ENCODE results near the gene SP1. TPM values are rescaled to one million over a fixed set of nuclear protein-coding genes. Genes with fewer than 3 reads are reported as not detected.
"Not testable (repeated sequence)": the region's sequence is repeated elsewhere in the genome, so short reads cannot be mapped to it uniquely, and the experiment has no call there.

Gene SP1
- total and polyA plus RNA-seq, 7 experiments from 2014 or later = 10.2 to 103 (median 75.7) TPM

DNA sequence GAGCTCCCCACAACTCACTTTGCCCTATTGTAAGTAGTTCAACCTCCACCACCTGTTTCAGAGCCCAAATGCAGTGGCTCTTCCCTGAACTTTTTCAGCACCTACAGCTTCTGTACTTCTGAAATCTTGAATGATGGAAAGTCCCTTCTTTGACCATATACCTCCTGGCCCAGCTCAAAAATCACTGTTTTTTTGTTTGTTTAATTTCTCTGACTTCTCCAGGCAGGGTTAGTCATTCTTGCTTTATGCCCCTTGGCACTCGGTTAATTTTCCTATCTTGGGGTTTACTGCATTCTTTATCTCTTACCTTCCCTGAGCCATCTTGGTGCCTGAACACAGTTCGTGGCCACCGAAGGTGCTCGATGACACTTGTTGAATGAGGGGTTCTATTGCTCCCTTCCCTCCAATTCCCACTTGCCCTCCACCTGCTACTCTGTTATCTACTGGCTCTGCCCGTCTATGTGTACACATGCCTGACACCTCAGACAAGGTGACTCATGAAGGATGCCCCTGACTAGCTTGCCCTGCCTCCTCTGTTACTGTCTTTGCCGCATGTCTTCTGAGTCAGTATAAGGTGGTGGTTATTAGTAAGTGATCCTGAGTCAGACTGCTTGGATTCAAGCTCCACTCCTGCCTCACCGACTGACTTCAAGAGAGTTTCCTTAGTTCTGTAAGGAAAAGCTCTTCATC is 48.1 kb downstream of the SP1 start:
- DNase-seq (no peak), ATAC-seq (no peak)
- intact Hi-C loops (cut with micrococcal nuclease) = no loop called here
- H3K9me3 ChIP-seq (ENCODE audit: control insufficient read depth in 2 of 3, low read length in 3 of 3) = no peaks in the 10 kb centered on the region
- Mint-ChIP-seq H3K4me3 (no peak overlapping the region), H3K9me3 (no peaks in the 10 kb centered on the region), H3K27ac (peak overlapping the region in 3 of 9 donors; percentile 10 to 33 (median 16)), H3K27me3 (no peaks in the 10 kb centered on the region), H3K36me3 (no peaks in the 10 kb centered on the region), H3K4me1 (peaks cover 0 to 4% (median 0%) of the 10 kb centered on the region in 7 donors)
- H3K36me3 ChIP-seq (ENCODE audit: control insufficient read depth in 2 of 3, insufficient read depth in 3 of 3, low read length in 3 of 3) = no peaks in the 10 kb centered on the region
- no peaks in the 10 kb centered on the region for H3K4me1 ChIP-seq (ENCODE audit: control insufficient read depth in 2 of 2, insufficient read depth in 2 of 2, low read length in 2 of 2)
- ChIA-PET POLR2A (interaction anchor here (0.5 to 0.9 kb wide), 2 partner anchors 46 to 59 kb away, joined by 3 to 4 read pairs; no protein-coding TSS in a partner anchor), CTCF (interaction anchor here (1.2 to 1.6 kb wide), 2 partner anchors 76 to 81 kb away, joined by 5 read pairs; no protein-coding TSS in a partner anchor)
- no peaks in the 10 kb centered on the region for H3K27me3 ChIP-seq (ENCODE audit: control insufficient read depth in 2 of 2, insufficient read depth in 2 of 2, low read length in 2 of 2)
- H3K27ac ChIP-seq (ENCODE audit: low read depth, low read length) = no peak overlapping the region
- no peak overlapping the region for H3K4me3 ChIP-seq (ENCODE audit: low read length)

DNA sequence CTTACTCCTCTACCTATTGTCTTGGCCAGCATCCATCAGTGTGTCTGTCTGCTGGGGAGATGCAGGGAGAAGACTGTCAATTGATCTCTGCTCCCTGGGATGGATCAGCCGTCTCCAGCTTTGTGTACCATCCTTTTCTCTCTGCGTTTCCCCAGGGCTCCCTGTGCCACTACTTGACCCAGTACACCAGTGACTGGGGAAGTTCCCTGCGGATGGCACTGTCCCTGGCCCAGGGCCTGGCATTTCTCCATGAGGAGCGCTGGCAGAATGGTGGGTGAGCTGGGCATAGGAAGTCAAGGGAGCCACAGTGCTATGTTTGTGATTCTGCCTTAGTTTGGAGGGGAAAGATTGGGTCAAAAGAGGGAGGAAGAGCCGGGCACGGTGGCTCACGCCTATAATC is 48.8 kb downstream of the SP1 start:
- H3K27ac Mint-ChIP-seq = no peak overlapping the region
- ATAC-seq (no peak), DNase-seq (no peak)
- POLR2A ChIA-PET = interaction anchor here (0.5 to 0.9 kb wide), 2 partner anchors 47 to 60 kb away, joined by 3 to 4 read pairs; no protein-coding TSS in a partner anchor
- CTCF ChIA-PET = interaction anchor here (1.2 to 1.6 kb wide), 2 partner anchors 77 to 80 kb away, joined by 5 read pairs; no protein-coding TSS in a partner anchor
- no peaks in the 10 kb centered on the region for H3K9me3 Mint-ChIP-seq
- no peak overlapping the region for H3K4me3 Mint-ChIP-seq
- no peaks in the 10 kb centered on the region for H3K36me3 Mint-ChIP-seq
- Histone ChIP-seq H3K27me3 (ENCODE audit: control insufficient read depth in 2 of 2, insufficient read depth in 2 of 2, low read length in 2 of 2) (no peaks in the 10 kb centered on the region), H3K4me1 (ENCODE audit: control insufficient read depth in 2 of 2, insufficient read depth in 2 of 2, low read length in 2 of 2) (no peaks in the 10 kb centered on the region), H3K36me3 (ENCODE audit: control insufficient read depth in 2 of 3, insufficient read depth in 3 of 3, low read length in 3 of 3) (no peaks in the 10 kb centered on the region), H3K4me3 (ENCODE audit: low read length) (no peak overlapping the region), H3K27ac (ENCODE audit: low read depth, low read length) (no peak overlapping the region), H3K9me3 (ENCODE audit: control insufficient read depth in 2 of 3, low read length in 3 of 3) (no peaks in the 10 kb centered on the region)
- peaks cover 0 to 4% (median 0%) of the 10 kb centered on the region in 7 donors for H3K4me1 Mint-ChIP-seq
- intact Hi-C loops (cut with micrococcal nuclease) = no loop called here
- H3K27me3 Mint-ChIP-seq = no peaks in the 10 kb centered on the region

DNA sequence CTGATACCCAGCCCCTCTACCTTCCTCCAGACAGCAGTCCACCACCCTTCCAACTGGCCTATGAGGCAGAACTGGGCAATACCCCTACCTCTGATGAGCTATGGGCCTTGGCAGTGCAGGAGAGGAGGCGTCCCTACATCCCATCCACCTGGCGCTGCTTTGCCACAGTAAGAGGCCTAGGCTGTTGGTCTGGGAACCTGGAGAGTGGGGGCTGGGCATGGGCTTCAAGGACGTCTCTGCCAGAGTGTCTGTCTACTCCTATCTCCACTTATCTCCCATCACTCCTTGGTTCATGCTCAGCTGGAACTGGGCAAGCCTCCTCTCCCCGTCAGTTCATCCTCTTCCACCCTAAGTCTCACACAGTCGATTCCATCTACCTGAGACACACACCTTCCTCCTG is 50.1 kb downstream of the SP1 start:
- intact Hi-C loops (cut with micrococcal nuclease) = no loop called here
- Histone ChIP-seq H3K4me3 (ENCODE audit: low read length) (no peak overlapping the region), H3K9me3 (ENCODE audit: control insufficient read depth in 2 of 3, low read length in 3 of 3) (no peaks in the 10 kb centered on the region), H3K36me3 (ENCODE audit: control insufficient read depth in 2 of 3, insufficient read depth in 3 of 3, low read length in 3 of 3) (no peaks in the 10 kb centered on the region), H3K4me1 (ENCODE audit: control insufficient read depth in 2 of 2, insufficient read depth in 2 of 2, low read length in 2 of 2) (no peaks in the 10 kb centered on the region), H3K27me3 (ENCODE audit: control insufficient read depth in 2 of 2, insufficient read depth in 2 of 2, low read length in 2 of 2) (no peaks in the 10 kb centered on the region), H3K27ac (ENCODE audit: low read depth, low read length) (no peak overlapping the region)
- CTCF ChIA-PET = interaction anchor here (0.8 to 1.1 kb wide), 2 partner anchors 9 to 78 kb away, joined by 3 to 4 read pairs; no protein-coding TSS in a partner anchor
- no peak overlapping the region for H3K4me3 Mint-ChIP-seq
- H3K9me3 Mint-ChIP-seq = no peaks in the 10 kb centered on the region
- peak overlapping the region in 2 of 9 donors; percentile 9 to 25 for H3K27ac Mint-ChIP-seq
- peaks cover 0 to 4% (median 0%) of the 10 kb centered on the region in 7 donors for H3K4me1 Mint-ChIP-seq
- no peaks in the 10 kb centered on the region for H3K27me3 Mint-ChIP-seq
- POLR2A ChIA-PET = interaction anchor here (0.7 to 1.7 kb wide), 2 partner anchors 11 to 51 kb away, joined by 3 to 7 read pairs; partner anchors contain the start of gene PRR13
- ATAC-seq (no peak), DNase-seq (no peak)
- no peaks in the 10 kb centered on the region for H3K36me3 Mint-ChIP-seq

DNA sequence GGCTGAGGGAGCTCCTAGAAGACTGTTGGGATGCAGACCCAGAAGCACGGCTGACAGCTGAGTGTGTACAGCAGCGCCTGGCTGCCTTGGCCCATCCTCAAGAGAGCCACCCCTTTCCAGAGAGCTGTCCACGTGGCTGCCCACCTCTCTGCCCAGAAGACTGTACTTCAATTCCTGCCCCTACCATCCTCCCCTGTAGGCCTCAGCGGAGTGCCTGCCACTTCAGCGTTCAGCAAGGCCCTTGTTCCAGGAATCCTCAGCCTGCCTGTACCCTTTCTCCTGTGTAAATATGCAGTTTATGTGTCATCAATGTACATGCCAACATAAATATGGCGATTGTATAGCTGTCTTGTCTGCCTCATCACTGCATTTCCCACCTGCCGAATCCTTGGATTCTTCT is 51.2 kb downstream of the SP1 start:
- no peak for ATAC-seq
- H3K4me3 ChIP-seq (ENCODE audit: low read length) = no peak overlapping the region
- POLR2A ChIA-PET = interaction anchor here (0.6 to 0.7 kb wide), 2 partner anchors 10 to 50 kb away, joined by 3 read pairs; no protein-coding TSS in a partner anchor
- CTCF ChIA-PET = interaction anchor here (1.1 to 1.3 kb wide), 2 partner anchors 10 to 79 kb away, joined by 3 to 4 read pairs; no protein-coding TSS in a partner anchor
- intact Hi-C loops (cut with micrococcal nuclease) = no loop called here
- Mint-ChIP-seq H3K9me3 (no peaks in the 10 kb centered on the region), H3K4me3 (no peak overlapping the region), H3K27ac (no peak overlapping the region), H3K4me1 (peaks cover 0 to 4% (median 0%) of the 10 kb centered on the region in 7 donors), H3K36me3 (no peaks in the 10 kb centered on the region), H3K27me3 (no peaks in the 10 kb centered on the region)
- no peak for DNase-seq
- no peaks in the 10 kb centered on the region for H3K36me3 ChIP-seq (ENCODE audit: control insufficient read depth in 2 of 3, insufficient read depth in 3 of 3, low read length in 3 of 3)
- no peaks in the 10 kb centered on the region for H3K4me1 ChIP-seq (ENCODE audit: control insufficient read depth in 2 of 2, insufficient read depth in 2 of 2, low read length in 2 of 2)
- no peak overlapping the region for H3K27ac ChIP-seq (ENCODE audit: low read depth, low read length)
- H3K9me3 ChIP-seq (ENCODE audit: control insufficient read depth in 2 of 3, low read length in 3 of 3) = no peaks in the 10 kb centered on the region
- no peaks in the 10 kb centered on the region for H3K27me3 ChIP-seq (ENCODE audit: control insufficient read depth in 2 of 2, insufficient read depth in 2 of 2, low read length in 2 of 2)

DNA sequence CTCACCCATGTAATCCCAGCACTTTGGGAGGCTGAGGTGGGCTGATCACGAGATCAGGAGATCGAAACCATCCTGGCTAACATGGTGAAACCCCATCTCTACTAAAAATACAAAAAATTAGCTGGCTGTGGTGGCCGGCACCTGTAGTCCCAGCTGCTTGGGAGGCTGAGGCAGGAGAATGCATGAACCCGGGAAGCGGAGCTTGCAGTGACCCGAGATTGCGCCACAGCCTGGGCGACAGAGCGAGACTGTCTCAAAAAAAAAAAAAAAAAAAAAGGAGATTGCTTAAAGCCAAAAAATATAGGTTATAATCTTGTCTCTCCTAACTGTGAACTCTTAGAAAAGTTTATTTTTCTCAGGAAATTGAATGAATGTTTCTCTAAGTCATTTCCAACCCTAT is 55.4 kb downstream of the SP1 start:
- H3K27me3 ChIP-seq (ENCODE audit: control insufficient read depth in 2 of 2, insufficient read depth in 2 of 2, low read length in 2 of 2); H3K36me3 Mint-ChIP-seq; H3K9me3 ChIP-seq (ENCODE audit: control insufficient read depth in 2 of 3, low read length in 3 of 3); DNase-seq; POLR2A ChIA-PET; H3K27ac Mint-ChIP-seq; H3K4me3 Mint-ChIP-seq; H3K4me1 ChIP-seq (ENCODE audit: control insufficient read depth in 2 of 2, insufficient read depth in 2 of 2, low read length in 2 of 2); ATAC-seq; H3K4me1 Mint-ChIP-seq; H3K27me3 Mint-ChIP-seq; H3K27ac ChIP-seq (ENCODE audit: low read depth, low read length); H3K9me3 Mint-ChIP-seq; H3K4me3 ChIP-seq (ENCODE audit: low read length); intact Hi-C loops (cut with micrococcal nuclease); H3K36me3 ChIP-seq (ENCODE audit: control insufficient read depth in 2 of 3, insufficient read depth in 3 of 3, low read length in 3 of 3): not testable (repeated sequence)
- CTCF ChIA-PET = interaction anchor here (0.7 kb wide), 1 partner anchor 18 kb away, joined by 4 read pairs; no protein-coding TSS in a partner anchor

DNA sequence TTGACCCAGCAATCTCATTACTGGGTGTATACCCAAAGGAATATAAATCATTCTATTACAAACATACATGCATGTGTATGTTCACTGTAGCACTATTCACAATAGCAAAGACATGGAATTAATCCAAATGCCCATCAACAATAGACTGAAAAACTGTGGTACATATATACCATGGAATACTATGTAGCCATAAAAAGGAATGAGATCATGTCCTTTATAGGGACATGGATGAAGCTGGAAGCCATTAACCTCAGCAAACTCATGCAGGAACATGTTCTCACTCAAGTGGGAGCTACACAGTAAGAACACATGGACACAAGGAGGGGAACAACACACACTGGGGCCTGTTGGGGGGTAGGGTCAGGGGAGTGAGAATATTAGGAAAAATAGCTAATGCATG is 59.6 kb downstream of the SP1 start:
- H3K9me3 ChIP-seq (ENCODE audit: control insufficient read depth in 2 of 3, low read length in 3 of 3); intact Hi-C loops (cut with micrococcal nuclease); ATAC-seq; H3K9me3 Mint-ChIP-seq; H3K27me3 Mint-ChIP-seq; H3K27me3 ChIP-seq (ENCODE audit: control insufficient read depth in 2 of 2, insufficient read depth in 2 of 2, low read length in 2 of 2); H3K4me3 ChIP-seq (ENCODE audit: low read length); DNase-seq; H3K27ac ChIP-seq (ENCODE audit: low read depth, low read length): not testable (repeated sequence)
- peak overlapping the region in 5 of 10 donors; percentile 11 to 45 (median 35) for H3K4me3 Mint-ChIP-seq
- Histone ChIP-seq H3K4me1 (ENCODE audit: control insufficient read depth in 2 of 2, insufficient read depth in 2 of 2, low read length in 2 of 2) (peaks cover 10 to 21% of the 10 kb centered on the region in 2 donors), H3K36me3 (ENCODE audit: control insufficient read depth in 2 of 3, insufficient read depth in 3 of 3, low read length in 3 of 3) (peaks cover 0 to 12% (median 6%) of the 10 kb centered on the region in 3 experiments)
- H3K36me3 Mint-ChIP-seq = peaks cover 0 to 18% (median 7%) of the 10 kb centered on the region in 5 donors
- peak overlapping the region in 4 of 9 donors; percentile 47 to 76 (median 60) for H3K27ac Mint-ChIP-seq
- peaks cover 19 to 36% (median 29%) of the 10 kb centered on the region in 7 donors for H3K4me1 Mint-ChIP-seq
- POLR2A ChIA-PET = interaction anchor here (0.6 to 2.2 kb wide), 6 partner anchors 10 to 144 kb away, joined by 3 to 6 read pairs (median 4); partner anchors contain the start of genes PFDN5 and SP1
- CTCF ChIA-PET = interaction anchor here (0.6 to 1.0 kb wide), 2 partner anchors 17 to 415 kb away, joined by 3 read pairs; no protein-coding TSS in a partner anchor

All from naive thymus-derived CD4-positive, alpha-beta T cell (primary cell).